22Rv1 (cell line): ENCODE results near the gene USP12.

Source experiments
- ZFX ChIP-seq: fragments of 450-650 bp; IDR thresholded peaks from 2 replicates; pipeline ENCODE4 v1.6.1; 2017; ENCODE audit warnings: antibody characterized with exemption, borderline replicate concordance
- TF ChIP-seq, protein P1 (sequence below): fragments of 450-650 bp; IDR thresholded peaks from 2 replicates; pipeline ENCODE4 v1.5.1; 2017; ENCODE audit warnings: mild to moderate bottlenecking

DNA sequence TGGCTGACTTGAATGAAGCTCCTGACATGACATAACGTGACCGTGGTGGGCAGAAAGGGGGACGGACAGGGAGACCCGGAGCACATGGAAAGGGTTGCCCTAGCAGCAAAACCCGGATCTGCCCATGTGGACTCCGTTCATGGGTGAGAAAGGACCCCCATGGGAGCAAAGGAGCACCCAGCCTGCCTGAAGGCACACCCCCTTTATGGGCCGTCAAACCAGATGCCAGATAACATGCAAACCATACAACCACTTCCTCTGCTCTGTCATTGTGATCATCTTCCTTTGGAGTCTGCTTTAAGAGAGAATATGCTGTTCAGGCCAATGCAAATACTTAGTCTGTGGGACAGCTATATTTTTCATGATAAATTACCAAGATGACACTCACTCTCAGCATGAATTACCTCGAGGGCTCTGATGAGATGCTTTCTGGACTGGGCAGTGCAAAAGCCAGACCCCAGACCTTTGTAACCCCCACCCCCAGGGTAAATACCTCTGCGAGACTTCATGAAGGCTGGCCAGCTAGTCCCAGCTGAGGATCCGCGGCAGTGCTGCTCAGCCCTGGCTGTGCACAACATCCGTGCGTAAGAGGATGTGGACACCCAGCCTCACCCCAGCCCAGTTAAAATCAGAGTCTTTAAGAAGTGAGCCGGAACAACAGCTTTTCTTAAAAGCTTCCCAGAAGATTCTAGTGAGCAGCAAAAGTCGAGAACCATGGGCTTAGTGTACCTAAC, 126.6 kb downstream of the USP12 start:
- TF ChIP-seq, protein P1, sequence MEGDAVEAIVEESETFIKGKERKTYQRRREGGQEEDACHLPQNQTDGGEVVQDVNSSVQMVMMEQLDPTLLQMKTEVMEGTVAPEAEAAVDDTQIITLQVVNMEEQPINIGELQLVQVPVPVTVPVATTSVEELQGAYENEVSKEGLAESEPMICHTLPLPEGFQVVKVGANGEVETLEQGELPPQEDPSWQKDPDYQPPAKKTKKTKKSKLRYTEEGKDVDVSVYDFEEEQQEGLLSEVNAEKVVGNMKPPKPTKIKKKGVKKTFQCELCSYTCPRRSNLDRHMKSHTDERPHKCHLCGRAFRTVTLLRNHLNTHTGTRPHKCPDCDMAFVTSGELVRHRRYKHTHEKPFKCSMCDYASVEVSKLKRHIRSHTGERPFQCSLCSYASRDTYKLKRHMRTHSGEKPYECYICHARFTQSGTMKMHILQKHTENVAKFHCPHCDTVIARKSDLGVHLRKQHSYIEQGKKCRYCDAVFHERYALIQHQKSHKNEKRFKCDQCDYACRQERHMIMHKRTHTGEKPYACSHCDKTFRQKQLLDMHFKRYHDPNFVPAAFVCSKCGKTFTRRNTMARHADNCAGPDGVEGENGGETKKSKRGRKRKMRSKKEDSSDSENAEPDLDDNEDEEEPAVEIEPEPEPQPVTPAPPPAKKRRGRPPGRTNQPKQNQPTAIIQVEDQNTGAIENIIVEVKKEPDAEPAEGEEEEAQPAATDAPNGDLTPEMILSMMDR = no peak
- no peak for TF ChIP-seq ZFX
